HL-60 (cell line): ENCODE results near the gene GUCY1A1.

Source experiments
- CTCF ChIP-seq: IDR thresholded peaks from one replicate; pipeline ENCODE4 v1.5.1; 2011; ENCODE audit warnings: low read length, control low read depth, inconsistent platforms; ENCODE audit not compliant: insufficient read depth
- GABPA ChIP-seq: IDR thresholded peaks from 2 replicates; pipeline ENCODE4 v1.6.1; 2012; ENCODE audit warnings: low read depth
- POLR2AphosphoS5 ChIP-seq: IDR thresholded peaks from 2 replicates; pipeline ENCODE4 v1.6.1; 2012; ENCODE audit warnings: low read depth

GRCh38 chr4:155629183-155629825 lies 37.3 kb upstream of the GUCY1A1 start:
- no peak for TF ChIP-seq CTCF
- TF ChIP-seq POLR2AphosphoS5, result no peak
- TF ChIP-seq GABPA, result no peak
